ENCODE results near the gene WDR90.

Gene WDR90

GRCh38 chr16:702341-702740, 53.2 kb downstream of the WDR90 start:
- H3K27ac ChIP-seq, result no peak overlapping the region
- H3K27me3 ChIP-seq (ENCODE audit: insufficient read depth, low read depth, severe bottlenecking), result peaks cover 4% of the 10 kb centered on the region
- peaks cover 18% of the 10 kb centered on the region for H3K36me3 ChIP-seq
- no peaks in the 10 kb centered on the region for H3K9me3 ChIP-seq (ENCODE audit: severe bottlenecking)
- no peak for TF ChIP-seq CTCF (IDR thresholded peaks at IDR 0.05; ENCODE audit: low read depth, low read length)
- DNase-seq, result no peak
- H3K4me3 ChIP-seq (ENCODE audit: low read depth, low read length), result no peak overlapping the region

- Histone ChIP-seq H3K4me3 (ENCODE audit: low read depth, low read length) (no peak overlapping the region), H3K27ac (no peak overlapping the region), H3K27me3 (ENCODE audit: insufficient read depth, low read depth, severe bottlenecking) (peaks cover 4% of the 10 kb centered on the region), H3K9me3 (ENCODE audit: severe bottlenecking) (no peaks in the 10 kb centered on the region), H3K36me3 (peaks cover 18% of the 10 kb centered on the region)
- TF ChIP-seq CTCF (IDR thresholded peaks at IDR 0.05; ENCODE audit: low read depth, low read length), result no peak
- no peak for DNase-seq
Observed at GRCh38 chr16:703406-703805, 54.2 kb downstream of the WDR90 start.

- Histone ChIP-seq H3K27ac (peak overlapping the region; percentile 91), H3K27me3 (ENCODE audit: insufficient read depth, low read depth, severe bottlenecking) (peaks cover 5% of the 10 kb centered on the region), H3K4me3 (ENCODE audit: low read depth, low read length) (peak overlapping the region; percentile 88), H3K36me3 (peaks cover 16% of the 10 kb centered on the region), H3K9me3 (ENCODE audit: severe bottlenecking) (no peaks in the 10 kb centered on the region)
- DNase-seq, result no peak
- no peak for TF ChIP-seq CTCF (IDR thresholded peaks at IDR 0.05; ENCODE audit: low read depth, low read length)
Observed at GRCh38 chr16:704047-704446, 54.9 kb downstream of the WDR90 start.

- Histone ChIP-seq H3K27me3 (ENCODE audit: insufficient read depth, low read depth, severe bottlenecking) (peaks cover 12% of the 10 kb centered on the region), H3K9me3 (ENCODE audit: severe bottlenecking) (no peaks in the 10 kb centered on the region), H3K27ac (peak overlapping the region; percentile 91), H3K4me3 (ENCODE audit: low read depth, low read length) (peak overlapping the region; percentile 88), H3K36me3 (peaks cover 15% of the 10 kb centered on the region)
- no peak for TF ChIP-seq CTCF (IDR thresholded peaks at IDR 0.05; ENCODE audit: low read depth, low read length)
- peak; percentile 77 for DNase-seq
Observed at GRCh38 chr16:704552-705380, 55.6 kb downstream of the WDR90 start.

GRCh38 chr16:705431-706188, 56.4 kb downstream of the WDR90 start, which contains the start of gene FBXL16:
Gene FBXL16 (minus strand): TSS chr16:705801. CDS start chr16:697405, 8,396 bp downstream.
- no peak for TF ChIP-seq CTCF (IDR thresholded peaks at IDR 0.05; ENCODE audit: low read depth, low read length)
- DNase-seq, result peak; percentile 71
- Histone ChIP-seq H3K27ac (peak within 1 kb of the TSS; percentile 91), H3K27me3 (ENCODE audit: insufficient read depth, low read depth, severe bottlenecking) (peaks cover 12% of the 10 kb centered on the region), H3K4me3 (ENCODE audit: low read depth, low read length) (peak within 1 kb of the TSS; percentile 88), H3K36me3 (peaks cover 15% of the 10 kb centered on the region), H3K9me3 (ENCODE audit: severe bottlenecking) (no peaks in the 10 kb centered on the region)
